B cell (primary cell): ENCODE measurements around the gene HSP90AB1. TPM values are rescaled to one million over a fixed set of nuclear protein-coding genes. Genes with fewer than 3 reads are reported as not detected.

Source experiments
- ATAC-seq: fragments of 200-7000 bp; cut with Tn5 transposase; one replicate; pipeline ENCODE4 v1.10.0; 2021; ENCODE audit warnings: low read depth, mild to moderate bottlenecking, moderate number of reproducible peaks, moderate library complexity
- CTCF ChIA-PET: fragments of 350-600 bp; sonication (Branson Sonifier 250); formaldehyde crosslinking; loops from one replicate; lab custom pipeline; 2021; ENCODE audit warnings: antibody characterized with exemption, inconsistent platforms; lab: Charles Lee
- POLR2A ChIA-PET: fragments of 350-600 bp; sonication (Branson Sonifier 250); formaldehyde crosslinking; loops from one replicate; lab custom pipeline; 2021; ENCODE audit warnings: antibody characterized with exemption; lab: Charles Lee
- DNase-seq: peaks from one replicate; pipeline ENCODE4 v3.0.0; 2013
- H2AFZ ChIP-seq: 2 replicates; pipeline ENCODE4 v1.6.1; 2012; ENCODE audit warnings: mild to moderate bottlenecking, low read depth, low read length; ENCODE audit not compliant: insufficient read depth, poor library complexity, severe bottlenecking
- H3K27ac ChIP-seq, 2 donors: 1 replicate in 1 of 2; 2 replicates in 1 of 2; pipeline ENCODE4 v1.5.1; 2012 to 2013; ENCODE audit warnings: low read length in 2 of 2, mild to moderate bottlenecking in 2 of 2, moderate library complexity in 1 of 2
- H3K27me3 ChIP-seq, 4 experiments: fragments of 200-600 bp in 1 of 4; sonication (generic) in 1 of 4; replicated peaks in 1 of 4; 1 replicate in 2 of 4; 2 replicates in 2 of 4; pipeline versions ENCODE4 v1.6.1 to v1.7.0; 2013 to 2016; ENCODE audit warnings: low read length in 3 of 4, mild to moderate bottlenecking in 2 of 4, mixed read lengths in 1 of 4, moderate library complexity in 1 of 4; ENCODE audit not compliant: insufficient read depth in 4 of 4, control insufficient read depth in 3 of 4; ENCODE audit errors: control extremely low read depth in 1 of 4
- H3K36me3 ChIP-seq, 2 experiments: replicated peaks in 1 of 2; 1 replicate in 1 of 2; 2 replicates in 1 of 2; pipeline versions ENCODE4 v1.6.1 to v1.7.1; 2013; ENCODE audit warnings: low read length in 1 of 2; ENCODE audit not compliant: insufficient read depth in 2 of 2, control insufficient read depth in 1 of 2; ENCODE audit errors: control extremely low read depth in 1 of 2, extremely low read depth in 1 of 2
- H3K4me1 ChIP-seq, 2 donors: fragments of 200-600 bp in 1 of 2; sonication (generic) in 1 of 2; 1 replicate in 1 of 2; 2 replicates in 1 of 2; pipeline versions ENCODE4 v1.5.1 to v1.6.1; 2013 to 2017; ENCODE audit warnings: low read length in 2 of 2; ENCODE audit not compliant: control insufficient read depth in 2 of 2, insufficient read depth in 2 of 2
- H3K4me2 ChIP-seq: replicated peaks from 2 replicates; pipeline ENCODE3; 2012; ENCODE audit warnings: mild to moderate bottlenecking, low read depth, low read length; ENCODE audit not compliant: poor library complexity, severe bottlenecking
- H3K4me3 ChIP-seq, 5 experiments: fragments of 200-600 bp in 1 of 5; sonication (generic) in 1 of 5; 1 replicate in 3 of 5; 2 replicates in 2 of 5; pipeline versions ENCODE4 v1.5.1 to v1.7.0; 2011 to 2016; ENCODE audit warnings: low read length in 4 of 5, mild to moderate bottlenecking in 4 of 5, low read depth in 2 of 5, control low read depth in 1 of 5, moderate library complexity in 1 of 5; ENCODE audit not compliant: insufficient read depth in 1 of 5; ENCODE audit errors: control extremely low read depth in 1 of 5, extremely low read depth in 1 of 5
- H3K79me2 ChIP-seq: fragments of 200-600 bp; sonication (generic); one replicate; pipeline ENCODE4 v1.6.0; 2016; ENCODE audit warnings: low read length; ENCODE audit not compliant: control insufficient read depth, insufficient read depth
- H3K9ac ChIP-seq: fragments of 200-600 bp; sonication (generic); 2 replicates; pipeline ENCODE4 v1.6.1; 2017; ENCODE audit warnings: mild to moderate bottlenecking, low read length, moderate library complexity
- H3K9me3 ChIP-seq, 3 donors: one replicate each; pipeline versions ENCODE4 v1.6.1 to v1.7.1; 2013; ENCODE audit warnings: low read length in 2 of 3; ENCODE audit not compliant: control insufficient read depth in 2 of 3, insufficient read depth in 1 of 3; ENCODE audit errors: control extremely low read depth in 1 of 3
- H4K20me1 ChIP-seq: 2 replicates; pipeline ENCODE4 v1.6.0; 2012; ENCODE audit warnings: mild to moderate bottlenecking, low read length; ENCODE audit not compliant: insufficient read depth, control insufficient read depth, poor library complexity, severe bottlenecking
- H3K27ac Mint-ChIP-seq: one replicate; pipeline ENCODE4 v1.8.0; 2021; ENCODE audit warnings: mixed read lengths
- H3K27me3 Mint-ChIP-seq: one replicate; pipeline ENCODE4 v1.8.0; 2021; ENCODE audit warnings: mixed read lengths
- H3K4me1 Mint-ChIP-seq: one replicate; pipeline ENCODE4 v1.8.0; 2021; ENCODE audit warnings: mixed read lengths
- H3K4me3 Mint-ChIP-seq: one replicate; pipeline ENCODE4 v1.8.0; 2021; ENCODE audit warnings: mixed read lengths
- H3K9me3 Mint-ChIP-seq: one replicate; pipeline ENCODE4 v1.8.0; 2022; ENCODE audit warnings: mixed read lengths; ENCODE audit not compliant: insufficient read depth
- CTCF ChIP-seq: fragments of 200-600 bp; IDR thresholded peaks from one replicate; pipeline ENCODE4 v1.8.0; 2022; ENCODE audit warnings: antibody characterized with exemption, mild to moderate bottlenecking
- EZH2 ChIP-seq: IDR thresholded peaks from 2 replicates; pipeline ENCODE4 v1.6.1; 2012; ENCODE audit warnings: borderline replicate concordance, low read depth, mild to moderate bottlenecking, moderate library complexity, low read length; ENCODE audit not compliant: insufficient read depth, poor library complexity, severe bottlenecking
- WGBS: methylation state at CpG from one replicate; pipeline ENCODE4 v1.1.5; 2013; ENCODE audit warnings: missing lambda C conversion rate; ENCODE audit not compliant: insufficient coverage; 5-methylcytosine and 5-hydroxymethylcytosine counted together
- intact Hi-C: fragments of 100-400 bp; cut with micrococcal nuclease; formaldehyde crosslinking; loops from one replicate; pipeline ENCODE4 v1.10.0; 2022
- polyA plus RNA-seq: library from polyadenylated mRNA; depleted of rRNA; stranded (reverse); fragments of >200 nt; gene quantifications from 2 replicates; pipeline ENCODE4 v1.2.3, GENCODE V29; 2012
- total RNA-seq, 2 donors: library from RNA; stranded (reverse); fragments of 120-200 nt in 1 of 2; gene quantifications; 1 replicate in 1 of 2; 2 replicates in 1 of 2; pipeline versions ENCODE4 v1.2.3 to v1.2.4, GENCODE V29; 2013 to 2022

The HSP90AB1 gene
- total and polyA plus RNA-seq, 2 donors (not counting 1 experiment from before 2014, with no cell fraction given): 395 to 645 TPM

- WGBS: 38% methylated on average over 19 of the region's 22 CpGs
- Histone ChIP-seq H3K4me2 (peak overlapping the region; percentile 93), H3K36me3 (no peaks in the 10 kb centered on the region), H3K9ac (peak overlapping the region; percentile 90), H3K27me3 (no peaks in the 10 kb centered on the region), H3K27ac (peak overlapping the region; percentile 90 to 91), H3K9me3 (no peaks in the 10 kb centered on the region), H3K4me1 (peaks cover 6 to 14% of the 10 kb centered on the region in 2 donors), H4K20me1 (no peaks in the 10 kb centered on the region), H3K4me3 (peak overlapping the region; percentile 28 to 85 (median 79)), H3K79me2 (no peaks in the 10 kb centered on the region), H2AFZ (peak overlapping the region; percentile 96)
- peak overlapping the region; percentile 96 for H3K27ac Mint-ChIP-seq
- ATAC-seq: peak; percentile 77
- DNase-seq: no peak
- no peaks in the 10 kb centered on the region for H3K27me3 Mint-ChIP-seq
- H3K4me1 Mint-ChIP-seq: peaks cover 15% of the 10 kb centered on the region
- peak overlapping the region; percentile 95 for H3K4me3 Mint-ChIP-seq
- POLR2A ChIA-PET: interaction anchor here (0.9 to 1.8 kb wide), 5 partner anchors 9 to 109 kb away, joined by 3 to 23 read pairs (median 4); partner anchors contain the start of genes HSP90AB1, SLC29A1 and TMEM63B
- no peaks in the 10 kb centered on the region for H3K9me3 Mint-ChIP-seq
- TF ChIP-seq CTCF: no peak
- TF ChIP-seq EZH2: no peak
- intact Hi-C loops: loop anchor here (1.0 kb wide), 1 partner anchor 14 kb away; the partner anchor contains the start of gene SLC29A1
- CTCF ChIA-PET: interaction anchor here (0.6 to 4.5 kb wide), 18 partner anchors 9 to 139 kb away, joined by 3 to 37 read pairs (median 5); partner anchors contain the start of genes HSP90AB1, SLC29A1 and SLC35B2
These were observed 9.7 kb upstream of the HSP90AB1 start for GRCh38 chr6:44237021-44237812.
